CD8-positive, alpha-beta memory T cell (primary cell): ENCODE data around the gene UBAC2. TPM values are rescaled to one million over a fixed set of nuclear protein-coding genes. Genes with fewer than 3 reads are reported as not detected.

Experiments
- CTCF ChIA-PET: fragments of 350-600 bp; sonication (Branson Sonifier 250); formaldehyde crosslinking; loops from one replicate; lab custom pipeline; 2021; ENCODE audit warnings: antibody characterized with exemption; lab: Charles Lee
- POLR2A ChIA-PET: fragments of 350-600 bp; sonication (Branson Sonifier 250); formaldehyde crosslinking; loops from one replicate; lab custom pipeline; 2021; ENCODE audit warnings: antibody characterized with exemption; lab: Charles Lee
- DNase-seq, 5 donors: peaks; one replicate each; pipeline versions ENCODE4 v3.0.0 to v3.0.0-alpha.2; 2020 to 2022; ENCODE audit warnings: mixed read lengths in 1 of 5
- H3K27ac ChIP-seq: one replicate; pipeline ENCODE4 v1.7.0; 2013; ENCODE audit warnings: low read depth, mild to moderate bottlenecking, low read length, moderate library complexity
- H3K27me3 ChIP-seq: 2 replicates; pipeline ENCODE4 v1.7.0; 2013; ENCODE audit warnings: low read length, mild to moderate bottlenecking; ENCODE audit not compliant: insufficient read depth, poor library complexity, severe bottlenecking
- H3K36me3 ChIP-seq: 2 replicates; pipeline ENCODE4 v1.7.0; 2013; ENCODE audit warnings: mild to moderate bottlenecking, low read length, moderate library complexity; ENCODE audit not compliant: insufficient read depth
- H3K4me1 ChIP-seq: 2 replicates; pipeline ENCODE4 v1.7.0; 2013; ENCODE audit warnings: mild to moderate bottlenecking, low read length, moderate library complexity; ENCODE audit not compliant: insufficient read depth
- H3K4me3 ChIP-seq: 2 replicates; pipeline ENCODE4 v1.7.0; 2013; ENCODE audit warnings: mild to moderate bottlenecking, low read length
- H3K9me3 ChIP-seq: 2 replicates; pipeline ENCODE4 v1.7.0; 2013; ENCODE audit warnings: mild to moderate bottlenecking, low read length
- H3K27ac Mint-ChIP-seq, 8 donors: one replicate each; pipeline ENCODE4 v1.8.0; 2020 to 2021; ENCODE audit warnings: mixed read lengths in 8 of 8, mild to moderate bottlenecking in 6 of 8, inconsistent platforms in 3 of 8, moderate library complexity in 3 of 8
- H3K27me3 Mint-ChIP-seq, 2 donors: one replicate each; pipeline ENCODE4 v1.8.0; 2020 to 2021; ENCODE audit warnings: mixed read lengths in 2 of 2, mild to moderate bottlenecking in 1 of 2, moderate library complexity in 1 of 2
- H3K36me3 Mint-ChIP-seq, 3 donors: one replicate each; pipeline ENCODE4 v1.8.0; 2020 to 2021; ENCODE audit warnings: mixed read lengths in 3 of 3, inconsistent platforms in 1 of 3, mild to moderate bottlenecking in 1 of 3
- H3K4me1 Mint-ChIP-seq, 3 donors: one replicate each; pipeline ENCODE4 v1.8.0; 2020 to 2021; ENCODE audit warnings: mixed read lengths in 3 of 3, inconsistent platforms in 1 of 3, mild to moderate bottlenecking in 1 of 3
- H3K4me3 Mint-ChIP-seq, 7 donors: one replicate each; pipeline ENCODE4 v1.8.0; 2020 to 2021; ENCODE audit warnings: mixed read lengths in 7 of 7, mild to moderate bottlenecking in 6 of 7, moderate library complexity in 4 of 7, inconsistent platforms in 2 of 7
- H3K9me3 Mint-ChIP-seq, 5 donors: one replicate each; pipeline ENCODE4 v1.8.0; 2020 to 2022; ENCODE audit warnings: mixed read lengths in 5 of 5, mild to moderate bottlenecking in 3 of 5, moderate library complexity in 2 of 5, inconsistent platforms in 1 of 5
- polyA plus RNA-seq: library from polyadenylated mRNA; unstranded; fragments of 300-500 nt; fragmentation: Illumina TruSeq; gene quantifications from one replicate; pipeline ENCODE4 v1.2.3, GENCODE V29; 2021
- total RNA-seq, 2 experiments: library from RNA; stranded (reverse); gene quantifications; one replicate each; pipeline ENCODE4 v1.2.3, GENCODE V29; 2021

The UBAC2 gene
- total and polyA plus RNA-seq, 3 experiments from 2014 or later: 62.3 to 160 (median 63.7) TPM

GRCh38 chr13:99316657-99317256 lies 116.1 kb downstream of the UBAC2 start:
- ChIA-PET POLR2A (no interaction called here), CTCF (interaction anchor here (1.5 kb wide), 1 partner anchor 120 kb away, joined by 3 read pairs; no protein-coding TSS in a partner anchor)
- no peaks in the 10 kb centered on the region for H3K9me3 Mint-ChIP-seq
- H3K27me3 Mint-ChIP-seq: peaks cover 0 to 2% of the 10 kb centered on the region in 2 donors
- H3K27ac Mint-ChIP-seq: peak overlapping the region; percentile 71 to 100 (median 93)
- Histone ChIP-seq H3K27me3 (no peaks in the 10 kb centered on the region), H3K36me3 (peaks cover 3% of the 10 kb centered on the region), H3K27ac (no peak overlapping the region), H3K4me1 (peaks cover 80% of the 10 kb centered on the region), H3K9me3 (no peaks in the 10 kb centered on the region), H3K4me3 (no peak overlapping the region)
- peaks cover 66 to 86% (median 84%) of the 10 kb centered on the region in 3 donors for H3K4me1 Mint-ChIP-seq
- no peak for DNase-seq
- H3K36me3 Mint-ChIP-seq: peaks cover 20 to 28% (median 24%) of the 10 kb centered on the region in 3 donors
- peak overlapping the region; percentile 28 to 87 (median 53) for H3K4me3 Mint-ChIP-seq

- H3K4me1 Mint-ChIP-seq: peaks cover 73 to 87% (median 84%) of the 10 kb centered on the region in 3 donors
- H3K27ac Mint-ChIP-seq: peak overlapping the region; percentile 46 to 98 (median 94)
- H3K4me3 Mint-ChIP-seq: peak overlapping the region in 2 of 7 donors; percentile 6 to 32
- CTCF ChIA-PET: interaction anchor here (0.9 to 4.8 kb wide), 5 partner anchors 24 to 116 kb away, joined by 3 to 28 read pairs (median 6); no protein-coding TSS in a partner anchor
- Histone ChIP-seq H3K4me3 (no peak overlapping the region), H3K27ac (no peak overlapping the region), H3K27me3 (no peaks in the 10 kb centered on the region), H3K36me3 (peaks cover 3% of the 10 kb centered on the region), H3K9me3 (no peaks in the 10 kb centered on the region), H3K4me1 (peaks cover 84% of the 10 kb centered on the region)
- peaks cover 26 to 42% (median 27%) of the 10 kb centered on the region in 3 donors for H3K36me3 Mint-ChIP-seq
- POLR2A ChIA-PET: interaction anchor here (0.5 to 1.0 kb wide), 2 partner anchors 14 to 55 kb away, joined by 3 to 4 read pairs; partner anchors contain the start of gene GPR183
- no peaks in the 10 kb centered on the region for H3K27me3 Mint-ChIP-seq
- H3K9me3 Mint-ChIP-seq: no peaks in the 10 kb centered on the region
- DNase-seq: peak in 3 of 5 donors; percentile 52 to 64 (median 61)
These were observed 120.2 kb downstream of the UBAC2 start for GRCh38 chr13:99320693-99321481.

- DNase-seq: no peak
- Mint-ChIP-seq H3K4me3 (peak overlapping the region in 4 of 7 donors; percentile 61 to 80 (median 62)), H3K36me3 (peaks cover 20 to 41% (median 23%) of the 10 kb centered on the region in 3 donors), H3K27ac (peak overlapping the region; percentile 90 to 98 (median 96)), H3K9me3 (no peaks in the 10 kb centered on the region), H3K4me1 (peaks cover 73 to 88% (median 84%) of the 10 kb centered on the region in 3 donors), H3K27me3 (no peaks in the 10 kb centered on the region)
- peaks cover 3% of the 10 kb centered on the region for H3K36me3 ChIP-seq
- H3K4me3 ChIP-seq: no peak overlapping the region
- H3K4me1 ChIP-seq: peaks cover 82% of the 10 kb centered on the region
- peak overlapping the region; percentile 7 for H3K27ac ChIP-seq
- no peaks in the 10 kb centered on the region for H3K27me3 ChIP-seq
- ChIA-PET POLR2A (interaction anchor here (0.5 to 1.6 kb wide), 7 partner anchors 9 to 62 kb away, joined by 3 to 4 read pairs (median 4); partner anchors contain the start of gene GPR183), CTCF (interaction anchor here (0.8 to 4.8 kb wide), 15 partner anchors 11 to 145 kb away, joined by 3 to 28 read pairs (median 4); partner anchors contain the start of gene GPR183)
- H3K9me3 ChIP-seq: no peaks in the 10 kb centered on the region
These were observed 121.1 kb downstream of the UBAC2 start for GRCh38 chr13:99321709-99322108.

- peaks cover 3% of the 10 kb centered on the region for H3K36me3 ChIP-seq
- peak in 3 of 5 donors; percentile 48 to 61 (median 54) for DNase-seq
- ChIA-PET CTCF (interaction anchor here (0.8 to 4.8 kb wide), 15 partner anchors 12 to 146 kb away, joined by 3 to 28 read pairs (median 3); partner anchors contain the start of gene GPR183), POLR2A (interaction anchor here (0.6 to 1.6 kb wide), 7 partner anchors 10 to 104 kb away, joined by 3 to 4 read pairs (median 4); no protein-coding TSS in a partner anchor)
- peak overlapping the region; percentile 7 for H3K27ac ChIP-seq
- peak overlapping the region; percentile 4 for H3K4me3 ChIP-seq
- no peaks in the 10 kb centered on the region for H3K27me3 ChIP-seq
- no peaks in the 10 kb centered on the region for H3K9me3 ChIP-seq
- peaks cover 78% of the 10 kb centered on the region for H3K4me1 ChIP-seq
- Mint-ChIP-seq H3K4me1 (peaks cover 71 to 88% (median 84%) of the 10 kb centered on the region in 3 donors), H3K27me3 (no peaks in the 10 kb centered on the region), H3K9me3 (no peaks in the 10 kb centered on the region), H3K4me3 (peak overlapping the region; percentile 14 to 80 (median 61)), H3K27ac (peak overlapping the region; percentile 90 to 98 (median 96)), H3K36me3 (peaks cover 14 to 37% (median 18%) of the 10 kb centered on the region in 3 donors)
These were observed 121.8 kb downstream of the UBAC2 start for GRCh38 chr13:99322297-99323103.

GRCh38 chr13:99323488-99323887 lies 122.8 kb downstream of the UBAC2 start:
- H3K9me3 ChIP-seq: no peaks in the 10 kb centered on the region
- H3K27me3 ChIP-seq: no peaks in the 10 kb centered on the region
- no peak overlapping the region for H3K4me3 ChIP-seq
- H3K27ac ChIP-seq: no peak overlapping the region
- ChIA-PET POLR2A (interaction anchor here (0.6 to 1.1 kb wide), 2 partner anchors 8 to 31 kb away, joined by 3 read pairs; no protein-coding TSS in a partner anchor), CTCF (interaction anchor here (1.2 to 4.8 kb wide), 7 partner anchors 10 to 113 kb away, joined by 3 to 28 read pairs (median 3); no protein-coding TSS in a partner anchor)
- peaks cover 14 to 39% (median 16%) of the 10 kb centered on the region in 3 donors for H3K36me3 Mint-ChIP-seq
- no peak for DNase-seq
- peaks cover 6% of the 10 kb centered on the region for H3K36me3 ChIP-seq
- peaks cover 70 to 86% (median 84%) of the 10 kb centered on the region in 3 donors for H3K4me1 Mint-ChIP-seq
- H3K27me3 Mint-ChIP-seq: no peaks in the 10 kb centered on the region
- H3K9me3 Mint-ChIP-seq: no peaks in the 10 kb centered on the region
- H3K4me3 Mint-ChIP-seq: peak overlapping the region in 5 of 7 donors; percentile 8 to 80 (median 61)
- peak overlapping the region; percentile 90 to 98 (median 96) for H3K27ac Mint-ChIP-seq
- H3K4me1 ChIP-seq: peaks cover 78% of the 10 kb centered on the region

- DNase-seq: no peak
- ChIA-PET POLR2A (interaction anchor here (1.2 kb wide), 1 partner anchor 26 kb away, joined by 4 read pairs; no protein-coding TSS in a partner anchor), CTCF (interaction anchor here (0.9 to 2.3 kb wide), 2 partner anchors 10 to 44 kb away, joined by 3 to 7 read pairs; no protein-coding TSS in a partner anchor)
- Histone ChIP-seq H3K27me3 (no peaks in the 10 kb centered on the region), H3K4me1 (peaks cover 59% of the 10 kb centered on the region), H3K9me3 (no peaks in the 10 kb centered on the region), H3K27ac (no peak overlapping the region), H3K36me3 (peaks cover 4% of the 10 kb centered on the region), H3K4me3 (no peak overlapping the region)
- Mint-ChIP-seq H3K27me3 (no peaks in the 10 kb centered on the region), H3K36me3 (peaks cover 18 to 46% (median 20%) of the 10 kb centered on the region in 3 donors), H3K9me3 (no peaks in the 10 kb centered on the region), H3K4me3 (peak overlapping the region in 4 of 7 donors; percentile 19 to 41 (median 34)), H3K27ac (peak overlapping the region in 7 of 8 donors; percentile 52 to 98 (median 73)), H3K4me1 (peaks cover 67 to 88% (median 84%) of the 10 kb centered on the region in 3 donors)
These were observed 125.4 kb downstream of the UBAC2 start for GRCh38 chr13:99326012-99326411.
